ENCODE results near the gene POM121L2.

POM121L2 gene

DNA sequence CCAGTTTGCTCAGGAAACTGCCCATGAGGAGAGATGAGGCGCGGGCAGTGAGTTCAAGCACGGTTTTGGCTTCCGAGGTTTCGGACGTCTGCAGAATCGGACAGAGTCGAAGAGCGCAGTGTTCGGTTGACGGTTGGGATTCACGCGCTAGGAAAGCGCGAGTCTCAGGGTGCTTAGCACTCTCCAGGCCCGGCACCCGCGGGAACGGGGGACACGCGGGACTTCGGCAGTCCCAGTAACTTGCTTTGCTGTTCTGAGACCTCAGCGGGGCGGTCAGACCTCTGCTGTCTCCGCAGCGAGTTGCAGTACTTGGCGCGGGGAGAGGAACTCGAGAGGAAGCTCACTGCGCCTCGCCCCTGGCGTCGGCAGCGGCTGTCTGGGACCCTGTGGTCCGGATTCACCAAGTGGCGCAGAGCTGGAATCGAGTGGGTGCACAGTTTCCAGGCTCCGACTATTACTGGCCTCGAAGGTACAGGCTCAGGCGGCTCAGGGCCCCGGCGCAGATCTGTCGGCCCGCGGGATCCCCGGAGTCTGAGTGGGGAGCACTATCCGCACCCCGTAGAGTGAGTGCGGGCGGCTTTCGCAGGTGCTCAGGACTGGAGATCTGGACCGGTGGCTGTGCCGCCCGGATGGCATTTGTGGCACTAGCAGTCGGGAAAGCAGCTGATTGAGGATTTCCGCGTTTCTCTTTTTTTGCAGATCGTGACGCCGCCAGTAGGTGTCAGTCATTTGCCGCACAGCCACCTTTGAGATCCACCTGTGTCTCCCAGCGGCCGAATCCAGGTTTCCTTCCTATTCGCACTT, at the start of gene POM121L2:
Gene POM121L2 (minus strand): TSS at position 128 of the 804 bp plus-strand sequence. CDS start 103 bp downstream, at position 25.
- DNase-seq, result peak in 1 of 2 experiments; percentile 36

DNA sequence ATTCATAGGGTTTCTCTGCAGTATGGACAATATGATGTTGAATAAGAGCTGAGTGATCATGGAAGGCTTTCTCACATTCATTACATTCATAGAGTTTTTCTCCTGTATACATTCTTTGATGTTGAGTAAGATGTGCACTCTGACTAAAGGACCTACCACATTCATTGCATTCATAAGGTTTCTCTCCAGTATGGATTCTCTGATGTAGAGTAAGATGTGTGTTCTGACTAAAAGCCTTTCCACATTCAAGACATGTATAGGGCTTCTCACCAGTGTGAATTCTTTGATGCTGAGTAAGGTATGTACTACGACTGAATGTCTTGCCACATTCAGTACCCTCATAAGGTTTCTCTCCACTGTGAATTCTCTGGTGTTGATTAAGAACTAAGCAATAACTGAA, 47.2 kb upstream of the POM121L2 start:
- no peak for DNase-seq

DNA sequence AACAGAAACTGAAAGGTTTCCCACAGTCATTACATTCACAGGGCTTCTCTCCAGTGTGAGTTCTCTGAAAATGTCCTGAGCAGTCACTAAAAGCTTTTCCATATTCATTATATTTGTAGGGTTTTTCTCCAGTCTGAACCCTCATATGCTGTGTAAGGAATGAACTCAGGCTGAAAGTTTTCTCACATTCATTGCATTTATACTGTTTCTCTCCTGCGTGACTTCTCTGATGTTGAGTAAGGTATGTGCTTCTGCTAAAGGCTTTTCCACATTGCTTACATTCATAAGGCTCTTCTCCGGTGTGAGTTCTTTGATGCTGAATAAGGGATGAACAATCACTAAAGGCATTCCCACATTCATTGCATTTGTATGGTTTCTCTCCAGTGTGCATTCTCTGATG, 46.7 kb upstream of the POM121L2 start:
- no peak for DNase-seq

DNA sequence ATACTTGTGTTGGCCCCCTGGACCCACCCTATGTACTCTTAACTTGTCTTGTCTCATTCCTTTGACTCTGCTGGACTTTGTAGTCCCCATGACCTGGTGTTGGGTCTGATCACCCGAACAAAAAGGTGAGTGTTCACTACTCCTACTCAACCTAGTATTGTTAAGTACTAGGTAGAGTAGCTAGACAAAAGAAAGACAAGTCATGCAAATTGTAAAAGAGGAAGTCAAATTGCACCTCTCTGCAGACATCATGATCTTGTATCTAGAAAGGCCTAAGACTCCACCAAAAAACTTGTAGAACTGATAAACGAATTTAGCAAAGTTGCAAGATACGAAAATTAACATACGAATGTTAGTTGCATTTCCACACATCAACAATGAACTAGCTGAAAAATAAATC, 40.8 kb upstream of the POM121L2 start:
- no peak for DNase-seq

DNA sequence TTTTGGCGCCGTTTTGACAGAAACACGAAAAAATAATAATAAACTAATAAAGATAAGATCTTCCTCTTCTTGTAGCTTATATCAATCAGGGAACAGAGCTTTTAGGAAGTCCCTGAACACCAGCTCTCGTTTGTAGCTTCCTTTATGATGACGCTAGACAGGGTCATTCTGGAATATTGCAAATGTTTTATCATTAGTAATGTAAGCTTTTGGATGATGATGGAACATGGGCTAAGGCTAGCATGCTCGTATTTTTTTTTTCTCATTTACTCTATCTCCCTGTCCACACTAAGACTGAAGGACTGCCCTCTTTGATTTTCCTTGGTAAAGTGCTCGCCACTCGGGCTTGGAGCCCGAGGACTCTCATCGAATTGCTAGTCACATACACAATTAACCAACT, 22.1 kb upstream of the POM121L2 start:
- no peak for DNase-seq

GRCh38 chr6:27333642-27334040, 21.6 kb upstream of the POM121L2 start:
- no peak for DNase-seq

DNA sequence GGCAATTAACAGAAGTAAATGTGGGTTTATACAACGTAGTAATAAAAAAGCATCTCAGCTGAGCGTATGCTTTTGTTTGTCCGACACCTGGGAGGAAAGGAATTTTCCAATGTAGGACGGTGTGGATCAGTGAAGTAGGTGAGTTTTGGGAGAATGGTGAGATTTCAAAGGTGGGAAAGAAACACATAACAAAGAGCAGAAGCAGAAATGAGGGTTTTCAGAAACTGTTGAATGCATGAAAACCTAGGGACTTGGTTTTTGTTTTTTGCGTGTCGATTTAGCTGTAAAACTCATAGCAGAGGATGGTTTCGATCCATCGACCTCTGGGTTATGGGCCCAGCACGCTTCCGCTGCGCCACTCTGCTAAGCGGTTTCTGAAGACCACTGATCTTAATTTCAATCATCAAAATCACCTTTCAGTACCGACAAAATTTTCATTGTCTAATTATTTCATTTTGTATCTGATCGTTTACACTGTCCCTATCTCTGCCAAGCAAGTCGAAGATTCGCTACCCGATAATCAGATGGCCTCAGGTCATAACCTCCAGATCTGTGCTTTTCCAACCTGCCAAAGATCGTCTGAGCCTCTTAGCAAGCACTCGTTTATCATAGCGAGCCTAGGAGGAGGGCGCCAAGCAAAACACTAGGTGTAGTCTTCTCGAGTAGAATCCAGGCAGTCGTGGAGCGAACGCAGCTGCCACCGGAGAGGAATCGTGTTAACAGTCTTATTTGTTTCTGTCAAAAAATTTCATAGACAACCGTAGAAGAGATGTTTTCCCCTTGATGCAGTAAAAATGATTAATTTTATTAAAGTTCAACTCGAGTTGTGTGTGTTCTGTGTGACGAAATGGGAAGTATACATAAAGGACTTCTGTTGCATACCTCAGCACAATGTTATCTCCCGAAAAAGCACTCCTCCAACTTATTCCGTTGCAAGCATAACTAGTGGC, 20.9 kb upstream of the POM121L2 start:
- DNase-seq, result peak in 1 of 2 experiments; percentile 75

DNA sequence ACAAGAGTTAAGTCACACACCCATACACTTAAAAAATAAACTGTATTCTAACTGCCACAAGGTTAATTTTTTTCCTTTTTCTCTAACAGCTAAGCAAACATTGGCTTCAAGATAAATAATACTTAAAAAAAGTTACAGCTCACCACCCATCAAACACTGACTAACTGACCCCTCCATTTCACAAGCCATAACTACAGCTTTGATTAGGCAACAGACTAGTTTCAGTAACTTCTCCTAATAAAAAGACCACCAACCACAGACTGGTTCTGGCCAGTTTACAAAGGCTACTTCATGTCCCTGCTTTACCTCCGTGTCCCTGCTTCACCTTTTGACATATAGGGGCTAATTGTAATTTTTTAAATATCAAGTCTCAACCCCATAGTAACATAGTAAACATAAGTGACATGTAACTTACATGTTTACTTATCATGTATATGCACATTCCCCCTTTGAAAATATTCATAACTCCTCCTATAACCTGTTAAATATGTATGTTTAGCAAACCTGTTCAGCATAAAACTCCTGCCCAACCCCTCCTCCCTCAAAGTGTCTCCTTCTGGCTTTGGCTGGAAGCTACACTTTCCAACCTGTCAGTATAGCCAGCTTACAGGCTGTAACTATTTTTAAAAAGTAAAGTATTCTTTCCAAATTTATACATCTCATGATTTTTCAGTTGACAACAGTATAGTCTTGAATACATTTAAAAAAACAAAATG, 15.1 kb upstream of the POM121L2 start:
- DNase-seq, result no peak

- no peak for DNase-seq
Measured at GRCh38 chr6:27321901-27322300, 9.8 kb upstream of the POM121L2 start.

DNA sequence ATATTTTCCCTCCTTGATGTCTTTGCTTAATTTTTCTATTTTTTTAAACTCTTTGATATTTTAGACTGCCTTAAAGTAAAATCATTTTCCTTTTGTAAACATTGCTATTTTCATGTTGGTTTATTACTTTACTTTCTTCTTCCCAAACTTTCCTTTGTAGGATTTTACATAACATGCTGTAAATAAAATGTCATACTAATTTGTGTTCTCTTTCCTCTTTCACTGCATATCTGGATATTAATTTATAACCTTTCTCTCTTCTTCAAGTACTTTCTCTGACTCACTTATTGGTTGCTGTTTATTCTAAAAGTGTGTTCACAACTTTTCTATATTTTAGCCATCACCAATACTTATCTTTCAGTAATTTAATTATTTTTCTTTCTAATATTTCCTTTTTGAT, 9.3 kb upstream of the POM121L2 start:
- DNase-seq, result no peak

DNA sequence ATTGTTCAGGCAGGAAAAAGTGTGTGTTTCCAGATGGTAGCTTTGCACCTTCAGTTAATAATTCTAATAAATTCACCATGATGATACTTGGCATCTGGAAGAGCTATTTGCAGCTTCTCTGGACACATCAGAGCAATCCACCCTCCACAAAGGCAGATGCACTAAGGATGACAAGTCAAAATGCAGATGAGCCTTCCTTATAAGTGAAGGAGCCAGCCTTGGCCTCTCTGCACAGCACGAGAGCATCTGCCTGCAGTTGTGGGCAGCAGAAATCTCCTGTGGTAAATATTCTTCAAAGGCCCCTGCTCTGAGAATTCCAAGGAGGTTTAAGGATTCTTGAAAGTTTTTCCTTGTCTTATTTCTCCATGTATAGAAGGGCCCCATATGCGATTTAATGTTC, 6.9 kb upstream of the POM121L2 start:
- DNase-seq, result no peak

DNA sequence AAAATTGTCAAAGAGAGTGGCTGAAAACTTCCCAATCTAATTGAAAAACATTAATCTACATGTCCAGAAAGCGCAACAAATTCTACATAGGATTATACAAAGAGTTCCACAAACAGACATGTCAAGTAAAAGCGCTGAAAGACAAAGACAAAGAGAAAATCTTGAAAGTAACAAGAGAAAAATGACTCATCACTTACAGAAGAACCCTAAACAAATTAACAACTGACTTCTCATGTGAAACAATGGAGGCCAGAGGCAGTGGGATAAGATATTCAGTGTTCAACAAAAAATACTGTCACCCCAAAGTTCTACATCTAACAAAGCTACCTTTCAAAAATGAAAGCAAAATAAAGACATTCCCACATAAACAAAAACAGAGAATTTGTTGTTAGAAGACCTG, 2.0 kb upstream of the POM121L2 start:
- DNase-seq, result no peak

- DNase-seq, result no peak
Measured at GRCh38 chr6:27312950-27313271, 838 bp upstream of the POM121L2 start.

DNA sequence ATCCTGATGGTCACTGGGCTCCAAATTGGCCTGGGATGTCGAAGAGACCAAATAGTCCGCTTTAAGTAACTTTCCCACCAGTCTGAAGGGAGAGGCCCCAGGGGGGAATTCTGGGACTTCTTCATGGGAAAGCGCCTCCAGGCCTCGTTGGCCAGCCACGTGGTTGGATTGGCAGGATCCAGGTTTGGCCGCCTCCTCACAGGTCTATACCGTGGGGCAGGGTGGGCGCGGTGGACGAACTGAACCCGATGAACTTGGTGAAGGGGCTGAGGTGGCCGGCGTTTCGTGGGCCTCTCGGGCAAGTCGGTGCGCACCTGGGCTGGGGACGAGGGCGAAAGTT, 297 bp downstream of the POM121L2 start:
- DNase-seq, result no peak

DNA sequence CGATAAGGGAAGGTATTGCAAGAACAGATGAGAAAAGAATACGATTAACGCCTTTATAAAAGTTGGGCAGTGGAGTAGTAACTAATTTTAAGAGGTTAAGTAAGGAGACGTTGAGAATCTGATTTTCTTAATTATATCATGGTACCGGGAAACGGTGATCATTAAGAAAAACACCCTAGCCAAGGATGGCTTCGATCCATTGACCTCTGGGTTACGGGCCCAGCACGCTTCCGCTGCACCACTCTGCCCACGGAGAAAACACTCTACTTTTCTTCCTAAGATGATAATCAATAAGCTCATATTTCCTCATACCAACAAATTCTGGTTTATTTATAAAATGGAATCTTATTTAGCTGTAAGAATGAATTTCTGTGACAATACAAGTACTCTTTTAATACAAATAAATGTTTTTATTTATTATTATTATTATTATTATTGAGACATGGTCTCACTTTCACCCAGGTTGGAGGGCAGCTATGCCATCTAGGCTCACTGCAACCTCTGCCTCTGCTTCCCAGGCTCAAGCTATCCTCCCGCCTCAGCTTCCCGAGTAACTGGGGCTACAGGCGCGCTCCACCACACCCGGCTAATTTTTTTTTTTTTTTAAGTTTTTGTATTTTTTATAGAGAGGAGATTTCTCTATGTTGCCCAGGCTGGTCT, 8.3 kb downstream of the POM121L2 start:
- DNase-seq, result no peak

GRCh38 chr6:27297857-27298730, 14.0 kb downstream of the POM121L2 start:
- DNase-seq, result peak; percentile 15 to 50

DNA sequence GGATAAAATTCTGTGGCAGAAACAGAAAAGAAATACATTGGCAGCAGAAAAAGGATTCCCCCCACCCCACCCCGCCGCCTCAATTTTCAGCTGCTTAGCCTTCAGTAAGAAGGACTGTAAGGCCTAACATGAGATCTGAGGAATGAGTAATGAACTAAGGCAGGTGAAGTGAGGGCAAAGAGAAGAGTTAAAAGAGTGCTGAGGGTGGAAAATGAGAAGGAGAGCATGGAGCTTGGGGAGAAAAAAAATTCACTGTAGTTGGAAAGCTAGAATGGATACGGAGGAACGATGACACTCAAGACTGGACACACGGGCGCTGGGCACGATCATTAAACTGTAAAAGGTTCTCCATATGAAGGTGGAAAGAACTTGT, 14.6 kb downstream of the POM121L2 start:
- DNase-seq, result no peak

DNA sequence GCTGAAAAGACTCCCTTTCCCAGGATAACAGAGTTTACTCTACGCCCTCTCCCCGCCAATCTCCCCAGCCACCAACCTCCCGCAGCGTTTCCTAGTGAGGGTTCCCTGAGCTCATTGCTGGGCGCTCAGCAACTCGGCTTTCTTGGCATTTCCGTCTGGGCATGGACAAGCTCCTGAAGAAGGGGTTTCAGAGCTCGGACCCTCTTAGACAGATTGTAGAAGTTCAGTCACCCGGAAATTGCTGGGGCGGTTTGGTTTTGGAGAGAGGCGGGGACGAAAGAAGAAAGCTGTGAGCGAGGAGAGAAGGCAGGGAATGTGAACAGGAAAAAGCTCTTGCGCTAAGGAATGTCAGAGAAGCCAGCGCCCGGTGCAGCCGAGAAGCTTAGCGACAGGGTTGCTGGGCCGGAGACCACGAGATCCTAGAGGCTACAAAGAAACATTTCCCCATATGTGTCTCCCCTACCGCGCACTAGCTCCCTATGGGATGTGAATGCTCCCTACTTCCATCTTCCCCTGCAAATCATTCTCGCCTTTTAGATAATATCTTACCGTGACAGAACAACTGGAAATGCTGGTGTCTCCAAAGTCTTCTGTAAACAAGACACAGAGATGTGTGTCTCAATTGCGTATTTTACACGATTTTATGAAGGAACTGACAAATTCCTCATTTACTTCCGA, 15.8 kb downstream of the POM121L2 start:
- peak in 1 of 2 experiments; percentile 7 for DNase-seq

GRCh38 chr6:27295301-27296079, 16.6 kb downstream of the POM121L2 start:
- DNase-seq, result peak; percentile 28 to 67

DNA sequence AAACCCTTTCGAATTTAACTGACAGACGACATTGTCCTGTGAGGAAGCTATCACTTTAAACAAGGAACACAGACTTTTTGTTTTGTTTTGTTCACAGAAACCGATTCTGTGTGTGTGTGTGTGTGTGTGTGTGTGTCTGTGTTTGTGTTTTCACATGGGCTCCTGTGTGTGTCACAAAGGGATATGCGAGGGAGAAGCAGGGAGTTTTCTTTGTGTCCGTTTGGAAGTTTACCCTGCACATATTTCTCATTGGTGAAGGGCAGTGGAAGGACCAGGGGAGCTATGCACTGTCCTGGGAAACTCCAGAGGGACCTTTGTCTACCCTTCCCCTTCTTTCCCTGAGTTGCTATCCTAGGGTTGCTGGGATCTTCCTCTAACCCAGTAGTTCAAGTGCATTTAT, 17.7 kb downstream of the POM121L2 start:
- DNase-seq, result no peak
